HT-29 (cell line): Measurements from ENCODE around the gene MOGAT3. TPM values are rescaled to one million over a fixed set of nuclear protein-coding genes. Genes with fewer than 3 reads are reported as not detected.

Experiments
- DNase-seq: peaks from one replicate; pipeline ENCODE4 v3.0.0-alpha.2; 2015; ENCODE audit warnings: low spot score
- total RNA-seq: library from RNA; depleted of rRNA; stranded (reverse); fragments of >200 nt; shearing (Covaris generic); gene quantifications from 2 replicates; pipeline ENCODE4 v1.2.3, GENCODE V29; 2014

The MOGAT3 gene
- total RNA-seq, 1 experiment from 2014 or later = 6.7 TPM

DNA sequence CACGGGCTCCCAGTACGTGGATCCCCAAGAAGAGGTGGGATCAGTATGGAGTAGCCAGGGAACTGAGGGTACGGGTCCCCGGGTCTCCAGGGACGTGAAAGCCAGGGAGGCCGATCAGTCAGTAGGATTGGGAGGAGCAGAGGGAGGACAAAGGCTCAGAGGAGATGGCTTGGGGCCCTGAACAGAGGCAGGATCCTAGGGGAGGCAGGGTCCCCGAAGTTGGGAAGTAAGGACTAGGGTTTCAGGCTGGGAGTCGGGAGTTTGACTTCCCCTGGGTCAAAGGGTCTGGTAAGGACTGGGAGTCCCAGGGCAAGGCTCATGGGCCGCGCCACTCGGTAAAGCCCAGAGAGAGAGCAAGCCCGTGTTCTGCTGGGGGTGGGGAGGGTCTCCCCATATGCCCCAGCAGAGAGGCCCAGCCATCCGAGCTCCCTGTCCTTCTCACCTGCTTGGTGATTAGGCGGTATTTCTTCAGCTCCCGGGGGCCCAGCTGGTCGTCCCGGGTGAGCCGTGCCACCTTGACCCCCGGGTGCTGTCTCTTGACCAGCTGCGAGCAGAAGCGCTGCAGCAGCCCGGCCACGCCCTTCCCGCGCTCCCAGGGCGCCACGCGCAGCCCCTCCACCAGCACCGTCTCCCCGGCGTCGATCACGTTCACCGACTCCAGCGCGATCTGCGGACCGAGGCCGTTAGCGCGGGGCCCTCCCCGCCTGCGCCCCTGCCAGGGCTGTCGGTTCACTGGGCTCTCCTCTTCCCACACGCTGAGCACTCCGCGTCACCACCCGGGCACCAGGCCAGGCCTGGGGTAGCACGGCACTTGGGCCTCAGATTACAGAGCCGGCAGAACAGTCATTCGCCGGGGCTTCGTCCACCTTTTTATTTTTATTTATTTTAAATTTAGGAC, 27.7 kb downstream of the MOGAT3 start:
- DNase-seq = peak; percentile 85

DNA sequence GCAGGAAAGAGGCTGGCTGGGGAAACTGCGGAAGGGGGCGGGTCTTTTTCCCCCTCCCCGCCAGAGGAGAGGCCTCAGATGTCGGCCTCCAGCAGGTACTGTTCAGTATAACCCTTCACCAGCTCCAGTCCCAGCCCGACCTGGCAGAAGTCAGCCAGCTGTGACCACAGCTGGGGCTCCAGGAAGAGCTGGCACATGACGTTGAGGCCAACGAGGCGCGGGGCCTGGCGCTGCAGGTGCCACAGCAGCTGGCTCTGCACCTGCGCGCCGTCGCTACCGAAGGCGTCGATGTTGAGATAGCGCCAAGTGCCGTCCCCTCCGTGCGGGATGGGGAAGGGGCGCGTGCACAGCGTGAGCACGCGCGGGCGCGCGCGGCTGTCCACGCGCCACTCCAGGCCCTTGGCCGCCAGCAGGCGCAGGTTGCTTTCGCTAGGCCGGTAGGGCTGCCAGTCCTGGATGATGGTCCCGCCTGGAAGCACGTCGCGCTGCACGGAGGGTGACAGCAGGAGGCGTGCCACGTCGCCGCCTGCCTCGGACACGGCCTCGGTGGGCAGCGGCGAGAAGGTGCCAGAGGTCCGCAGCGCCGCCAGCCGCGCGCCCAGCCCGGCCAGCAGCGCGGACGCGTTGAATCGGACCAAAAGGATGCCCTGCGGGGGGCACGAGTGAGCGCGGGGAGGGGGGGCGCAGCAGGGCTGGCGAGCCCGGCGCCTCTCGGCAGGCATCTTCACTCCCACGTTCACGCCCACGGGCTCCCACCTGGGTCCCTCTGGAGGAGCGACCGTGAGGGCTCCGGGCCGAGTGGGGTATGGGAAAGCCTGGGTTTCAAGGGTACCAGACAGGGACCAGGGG, 28.6 kb downstream of the MOGAT3 start:
- no peak for DNase-seq

GRCh38 chr7:101171442-101171837, 29.4 kb downstream of the MOGAT3 start:
- peak; percentile 52 for DNase-seq

DNA sequence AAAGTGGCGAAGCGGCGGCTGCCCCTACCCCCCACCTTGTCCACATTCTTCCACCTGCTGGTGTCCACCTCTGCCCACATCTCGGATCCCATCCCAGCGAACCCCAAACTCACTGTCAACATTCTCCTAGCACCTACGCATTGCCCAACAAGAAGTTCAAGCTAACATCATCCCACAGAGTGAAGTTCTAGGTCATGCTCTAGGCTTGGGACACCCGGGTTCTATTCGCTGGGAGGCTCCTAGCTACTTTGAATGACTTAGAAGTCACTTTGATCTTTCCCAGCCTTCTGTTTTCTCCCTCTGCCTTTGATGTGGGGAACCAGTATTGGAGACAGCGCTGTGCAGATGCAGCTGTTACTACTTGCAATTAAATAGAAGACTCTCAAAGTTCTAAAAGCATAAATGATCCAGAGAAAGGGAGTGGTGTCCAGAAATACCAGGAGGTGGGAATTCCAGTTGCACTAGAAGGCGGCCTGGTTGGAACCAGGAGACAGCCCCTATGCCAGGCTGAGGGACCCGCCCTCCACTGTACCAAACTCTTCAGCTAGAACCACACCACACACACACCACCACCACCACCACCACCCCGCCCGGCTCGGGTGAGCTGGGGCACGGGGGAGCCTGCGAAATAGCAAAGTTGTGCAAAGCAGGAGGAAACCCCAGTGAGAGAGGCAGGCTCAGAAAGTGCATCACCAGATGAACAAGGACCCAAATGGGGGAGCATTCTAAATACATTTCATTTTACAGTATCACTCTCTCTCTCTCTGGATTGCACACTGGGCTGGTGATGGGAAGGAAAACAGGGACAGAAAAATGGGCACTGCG, 30.0 kb downstream of the MOGAT3 start:
- no peak for DNase-seq

DNA sequence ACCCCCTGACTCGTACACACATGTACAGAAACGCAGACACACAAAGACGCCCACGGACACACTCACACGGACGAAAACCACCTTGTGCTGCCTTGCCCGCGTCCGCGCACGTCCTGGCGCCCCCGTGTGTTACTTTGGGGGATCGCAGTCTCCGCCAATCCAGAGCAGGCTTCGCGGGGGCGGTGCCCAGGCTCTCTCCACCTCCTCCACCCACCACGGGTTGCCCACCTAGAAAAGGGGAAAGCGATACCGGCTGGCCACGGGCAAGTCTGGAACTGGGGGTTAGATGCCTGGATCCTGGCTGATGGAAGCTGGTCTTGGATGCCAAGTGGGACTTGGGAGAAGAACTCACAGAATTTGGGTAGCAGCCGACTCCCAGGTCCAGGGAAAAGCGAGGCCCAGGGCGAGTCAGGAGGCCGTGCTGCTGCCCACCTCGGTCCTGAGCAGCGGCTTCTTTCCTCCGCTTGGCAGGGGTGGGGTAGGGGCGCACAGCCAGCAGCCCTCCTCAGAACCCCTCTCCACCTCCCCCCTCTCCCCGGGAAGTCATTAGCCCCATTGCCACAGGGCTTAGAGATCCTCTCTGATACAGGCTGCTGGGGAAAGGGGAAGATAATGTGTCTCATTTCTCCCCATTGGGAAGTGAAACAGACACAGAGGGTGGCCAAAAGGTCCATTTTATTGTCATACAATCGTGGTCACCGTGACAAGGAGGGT, 30.8 kb downstream of the MOGAT3 start:
- peak; percentile 71 for DNase-seq

- no peak for DNase-seq
Measured at GRCh38 chr7:101169110-101169837, 31.6 kb downstream of the MOGAT3 start.

GRCh38 chr7:101168412-101169049, 32.3 kb downstream of the MOGAT3 start:
- no peak for DNase-seq

DNA sequence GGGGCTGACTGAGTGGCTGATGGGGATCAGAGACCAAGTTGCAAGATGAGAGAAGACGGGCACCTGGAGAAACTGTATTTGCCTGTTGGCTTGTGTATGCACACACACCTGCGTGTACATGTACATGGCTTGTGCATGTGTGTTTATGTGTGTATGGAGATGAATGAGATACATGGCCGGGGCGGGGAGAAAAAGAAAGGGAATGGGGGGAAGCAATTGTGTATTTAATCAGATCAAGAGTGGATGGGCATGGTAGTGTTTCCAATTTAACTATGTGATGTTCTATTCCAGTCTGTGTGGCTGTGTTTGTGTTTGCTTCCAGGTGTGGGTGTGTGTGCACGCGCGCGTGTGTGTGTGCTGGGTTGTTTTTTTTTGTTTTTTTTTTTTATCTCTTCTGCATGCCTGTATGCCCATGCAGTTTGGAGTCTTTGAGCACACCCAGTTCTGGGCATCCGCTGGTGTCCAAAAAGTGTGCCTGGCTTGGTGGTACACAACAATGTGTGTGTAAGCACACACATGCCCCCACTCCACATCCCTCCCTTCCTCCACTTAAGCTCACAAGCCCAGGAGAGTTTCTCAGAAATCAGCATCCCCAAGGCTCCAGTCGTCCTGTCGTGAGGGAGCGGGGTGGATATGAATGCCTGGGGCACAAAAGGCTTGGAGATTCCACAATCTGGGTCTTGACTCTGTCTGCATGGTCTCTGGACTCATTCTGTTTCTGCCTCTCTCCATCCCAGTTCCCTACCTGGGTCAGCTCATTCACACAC, 33.0 kb downstream of the MOGAT3 start:
- no peak for DNase-seq

GRCh38 chr7:101166909-101167644, 33.8 kb downstream of the MOGAT3 start:
- no peak for DNase-seq

DNA sequence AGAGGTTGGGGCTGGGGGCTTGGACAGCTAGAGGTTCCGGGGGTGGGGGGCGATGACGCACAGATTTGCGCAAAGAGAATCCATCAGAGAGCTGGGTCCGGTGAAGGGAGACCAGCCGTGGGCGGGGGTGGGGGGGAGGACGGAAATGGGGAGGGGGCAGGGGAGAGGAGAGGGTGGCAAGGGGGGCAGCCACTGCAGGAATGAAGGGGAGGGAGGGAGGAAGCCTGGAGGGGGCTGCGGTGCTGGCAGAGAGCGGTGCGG, 34.3 kb downstream of the MOGAT3 start:
- no peak for DNase-seq

GRCh38 chr7:101165958-101166647, 34.7 kb downstream of the MOGAT3 start:
- no peak for DNase-seq

DNA sequence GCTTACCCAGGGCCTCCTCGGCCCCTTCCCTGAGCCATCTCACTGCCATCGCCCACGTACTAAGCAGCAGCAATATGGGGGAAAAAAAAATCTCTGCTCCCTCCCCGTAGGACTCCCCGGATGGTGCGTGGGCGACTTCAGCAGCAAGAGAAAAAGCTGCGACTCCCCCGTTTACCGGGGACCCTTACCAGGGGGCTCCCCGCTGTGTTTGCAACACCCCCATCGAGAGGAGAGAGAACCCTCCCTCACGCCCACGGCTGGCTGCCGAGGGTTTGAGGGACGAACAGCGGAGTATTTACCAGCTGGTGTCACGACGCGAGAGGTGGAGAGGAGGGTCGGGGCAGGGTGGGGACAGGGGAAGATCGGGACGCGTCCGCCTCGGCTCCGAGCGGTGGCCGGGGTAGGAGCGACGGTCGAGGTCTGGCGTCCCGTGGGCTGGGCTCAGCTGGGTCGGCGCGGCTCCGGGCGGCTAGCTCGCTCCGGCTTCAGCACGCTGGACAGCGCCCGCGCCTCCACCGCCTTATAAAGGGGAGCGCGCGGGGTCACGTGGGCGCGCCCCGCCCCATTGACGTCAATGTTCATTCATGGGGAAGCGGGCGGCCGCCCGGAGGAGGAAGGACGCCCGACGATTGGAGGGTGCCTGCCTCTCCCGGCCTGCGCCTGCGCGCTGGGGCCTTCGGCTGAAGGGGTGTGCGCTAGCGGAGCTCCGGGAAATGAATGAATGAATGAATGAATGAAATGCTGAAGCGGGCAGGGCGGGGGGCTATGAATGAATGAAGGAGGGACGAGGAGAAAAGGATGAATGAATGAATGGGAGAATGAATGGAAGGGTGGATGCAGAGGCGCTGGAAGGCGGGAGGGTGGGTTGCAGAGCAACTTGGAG, 35.5 kb downstream of the MOGAT3 start, which contains the start of gene VGF:
TSS of gene VGF (minus strand) at position 495 of the 883 bp plus-strand sequence. CDS start 726 bp downstream, outside the sequence.
- peak; percentile 95 for DNase-seq

- DNase-seq = peak; percentile 54
Measured at GRCh38 chr7:101164071-101164840, 36.6 kb downstream of the MOGAT3 start.

- peak; percentile 47 for DNase-seq
Measured at GRCh38 chr7:101163279-101164070, 37.4 kb downstream of the MOGAT3 start.
